IPS DF 4.7 (cell line): ENCODE data around the gene POU5F1.
"Not testable (repeated sequence)": the region's sequence is repeated elsewhere in the genome, so short reads cannot be mapped to it uniquely, and the experiment has no call there.

Experiments used
- DNase-seq: peaks from one replicate; pipeline ENCODE4 v3.0.0-alpha.2; 2013; ENCODE audit warnings: low spot score; ENCODE audit errors: extremely low read depth

The POU5F1 gene

DNA sequence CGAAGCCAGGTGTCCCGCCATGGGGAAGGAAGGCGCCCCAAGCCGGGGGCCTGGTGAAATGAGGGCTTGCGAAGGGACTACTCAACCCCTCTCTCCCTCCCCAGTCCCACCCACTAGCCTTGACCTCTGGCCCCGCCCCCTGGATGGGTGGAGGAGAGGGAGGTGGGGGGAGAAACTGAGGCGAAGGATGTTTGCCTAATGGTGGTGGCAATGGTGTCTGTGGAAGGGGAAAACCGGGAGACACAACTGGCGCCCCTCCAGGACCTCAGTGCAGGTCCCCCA lies at the start of gene POU5F1:
TSS of gene POU5F1 (minus strand) at position 83 of the 282 bp plus-strand sequence. CDS start at position 21, 62 bp downstream.
- no peak for DNase-seq

DNA sequence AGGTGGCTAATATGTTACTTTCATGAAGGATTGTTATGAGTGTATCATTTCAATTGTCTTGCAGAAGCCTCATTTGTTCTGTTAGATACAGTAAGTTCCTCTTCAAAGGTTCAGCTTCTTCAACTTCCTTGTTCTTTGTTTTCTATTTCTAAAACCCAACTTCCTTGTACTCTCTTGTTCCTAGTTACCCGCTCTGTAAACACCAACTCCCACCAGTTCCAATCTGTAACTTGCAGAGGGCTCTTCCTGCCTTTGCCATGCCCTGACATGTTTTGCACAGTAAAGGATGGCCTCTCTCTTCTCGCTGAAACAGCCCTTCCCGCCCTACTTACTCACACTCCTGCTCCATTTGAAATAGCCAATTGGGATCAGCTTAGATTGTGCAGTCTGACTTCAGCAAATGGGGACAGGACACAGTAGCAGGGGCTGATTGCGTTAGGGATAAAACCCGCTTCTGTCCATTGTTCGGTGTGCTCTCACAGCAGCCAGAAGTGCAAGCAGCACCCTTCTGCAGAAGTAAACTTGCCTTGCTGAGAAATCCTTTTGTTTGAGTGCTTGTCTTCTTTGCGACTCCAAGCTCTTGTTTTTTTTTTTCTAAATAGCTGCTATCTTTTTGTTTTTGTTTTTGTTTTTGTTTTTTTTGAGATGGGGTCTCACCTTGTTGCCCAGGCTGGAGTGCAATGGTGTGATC lies 45.9 kb upstream of the POU5F1 start:
- no peak for DNase-seq

DNA sequence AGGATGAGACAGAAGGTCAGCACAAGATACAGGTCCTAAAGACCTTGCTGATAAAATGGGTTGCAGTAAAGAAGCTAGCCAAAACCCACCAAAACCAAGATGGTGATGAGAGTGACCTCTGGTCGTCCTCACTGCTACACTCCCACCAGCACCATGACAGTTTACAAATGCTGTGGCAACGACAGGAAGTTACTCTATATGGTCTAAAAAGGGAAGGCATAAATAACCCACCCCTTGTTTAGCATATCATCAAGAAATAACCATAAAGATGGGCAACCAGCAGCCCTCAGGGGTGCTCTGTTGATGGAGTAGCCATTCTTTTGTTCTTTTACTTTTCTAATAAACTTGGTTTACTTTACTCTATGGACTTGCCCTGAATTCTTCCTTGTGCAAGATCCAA lies 44.7 kb upstream of the POU5F1 start:
- not testable (repeated sequence) for DNase-seq

DNA sequence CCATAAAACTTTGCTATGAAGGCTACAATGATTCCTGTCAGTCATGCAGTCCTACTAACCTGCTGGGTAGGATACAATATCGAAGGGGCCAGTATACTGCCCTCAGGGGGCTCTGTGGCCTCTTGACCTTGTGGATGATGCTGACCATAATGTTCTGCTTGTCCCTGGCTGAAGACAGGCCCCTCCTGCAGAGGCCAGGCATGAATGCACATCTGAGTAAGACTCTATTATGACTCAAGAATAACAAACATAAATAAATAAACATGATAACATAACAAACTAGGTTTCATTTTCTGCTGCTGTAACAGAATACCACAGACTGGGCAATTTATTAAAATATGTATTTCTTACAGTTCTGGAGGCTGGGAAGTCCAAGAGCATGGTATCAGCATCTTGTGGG lies 44.0 kb upstream of the POU5F1 start:
- no peak for DNase-seq

DNA sequence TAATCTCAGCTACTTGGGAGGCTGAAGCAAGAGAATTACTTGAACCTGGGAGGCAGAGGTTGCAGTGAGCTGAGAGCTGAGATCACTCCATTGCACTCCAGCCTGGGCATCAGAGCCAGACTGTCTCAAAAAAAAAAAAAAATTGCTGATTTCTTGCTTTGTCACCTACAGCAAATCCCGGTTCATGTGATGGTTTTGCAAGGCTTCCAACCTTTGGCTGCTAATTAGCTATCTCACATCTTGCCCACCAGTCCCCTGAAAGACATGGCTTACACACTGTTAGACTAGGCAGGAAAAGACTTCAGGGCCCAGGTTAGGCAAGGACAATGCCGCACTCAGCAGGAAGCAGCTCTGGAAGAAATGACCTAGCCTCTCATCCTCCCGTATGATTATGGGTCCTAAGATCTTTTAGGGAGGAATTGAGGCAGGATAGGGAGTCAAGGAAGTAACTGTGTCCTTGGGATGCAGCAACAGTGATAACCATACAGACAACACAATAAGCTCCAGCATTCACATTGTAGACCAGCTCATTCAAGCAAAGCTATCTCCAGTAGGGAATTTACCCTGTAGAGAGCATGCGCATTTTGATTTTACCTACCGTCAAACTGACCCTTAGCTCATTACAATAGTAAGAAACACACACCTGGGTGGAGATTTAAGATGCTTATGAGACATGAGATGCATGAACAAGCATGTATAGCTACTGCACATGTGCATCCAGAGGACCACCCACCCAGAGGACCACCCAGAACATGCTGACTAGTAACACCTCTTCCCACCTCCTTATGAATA lies 40.5 kb upstream of the POU5F1 start:
- DNase-seq = no peak

DNA sequence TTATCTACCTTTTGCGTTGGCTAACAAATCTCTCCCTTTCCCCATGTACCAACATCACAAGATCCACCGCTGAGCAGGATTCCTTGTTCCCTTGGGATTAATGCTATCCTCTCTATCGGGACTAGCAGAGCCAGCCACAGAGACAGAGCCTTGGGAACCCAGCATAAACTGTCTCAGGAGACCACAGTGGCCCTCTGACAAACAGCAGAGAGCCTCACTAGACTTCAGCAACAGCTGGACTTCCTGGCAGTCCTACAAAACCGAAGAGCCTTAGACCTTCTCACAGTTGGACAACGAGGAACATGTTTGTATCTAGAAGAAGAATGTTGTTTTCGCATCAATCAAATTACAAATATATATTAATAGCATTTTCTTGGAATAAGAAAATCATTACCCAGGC lies 39.6 kb upstream of the POU5F1 start:
- no peak for DNase-seq

DNA sequence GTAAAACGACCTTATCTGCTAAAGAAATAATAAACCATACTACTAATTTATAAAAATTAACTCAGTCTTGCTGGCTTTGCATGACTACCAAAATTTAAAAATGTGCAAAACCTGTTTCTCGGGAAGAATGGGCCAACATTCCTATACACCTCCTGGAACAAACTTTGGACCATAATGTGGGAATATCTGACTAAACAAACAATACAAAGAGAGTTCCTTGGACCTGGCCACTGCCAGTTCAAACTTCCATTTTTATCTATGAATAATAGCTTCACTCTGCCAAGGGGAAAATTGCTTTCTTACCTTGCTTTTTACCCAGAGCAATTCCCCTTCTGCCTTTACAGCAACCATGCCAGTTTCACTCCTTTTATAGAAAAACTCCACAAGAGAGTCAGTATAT lies 38.7 kb upstream of the POU5F1 start:
- no peak for DNase-seq

DNA sequence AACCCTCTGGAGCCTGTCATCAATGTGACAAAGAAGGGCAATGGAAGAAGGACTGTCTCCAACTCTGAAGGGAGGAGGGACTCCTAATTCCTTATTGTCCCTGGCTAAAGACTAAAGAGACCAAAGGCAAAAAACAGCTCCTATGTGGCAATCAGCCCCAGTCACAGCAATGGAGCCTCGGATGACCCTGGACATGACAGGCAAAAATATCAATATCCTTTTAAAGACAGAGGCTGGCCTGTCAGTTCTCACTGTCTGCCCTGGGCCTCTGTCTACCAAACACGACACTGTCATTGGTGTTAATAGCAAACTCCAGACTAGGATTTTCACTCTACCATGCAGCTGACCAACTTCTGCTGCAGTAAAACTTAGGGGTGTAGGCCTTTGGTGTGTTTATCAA lies 38.0 kb upstream of the POU5F1 start:
- no peak for DNase-seq

DNA sequence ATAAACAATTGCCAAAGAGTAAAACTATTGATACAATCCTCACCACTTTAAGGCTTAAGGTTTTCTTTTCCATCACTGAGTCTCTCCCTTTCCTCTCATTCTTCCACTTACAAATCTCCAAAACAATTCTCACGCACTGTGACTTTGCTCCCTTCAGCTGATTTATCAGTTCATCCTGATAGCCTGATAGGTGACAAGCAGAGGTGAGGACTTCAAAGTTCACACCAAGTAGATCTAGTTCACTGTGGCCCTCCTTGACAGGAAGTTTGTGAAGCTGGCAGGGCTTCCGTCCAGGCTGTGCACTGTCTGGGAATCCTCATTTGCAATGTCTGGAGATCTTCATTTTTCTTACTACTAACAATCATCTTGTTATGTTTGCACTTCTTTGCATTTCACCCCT lies 35.2 kb upstream of the POU5F1 start:
- no peak for DNase-seq

DNA sequence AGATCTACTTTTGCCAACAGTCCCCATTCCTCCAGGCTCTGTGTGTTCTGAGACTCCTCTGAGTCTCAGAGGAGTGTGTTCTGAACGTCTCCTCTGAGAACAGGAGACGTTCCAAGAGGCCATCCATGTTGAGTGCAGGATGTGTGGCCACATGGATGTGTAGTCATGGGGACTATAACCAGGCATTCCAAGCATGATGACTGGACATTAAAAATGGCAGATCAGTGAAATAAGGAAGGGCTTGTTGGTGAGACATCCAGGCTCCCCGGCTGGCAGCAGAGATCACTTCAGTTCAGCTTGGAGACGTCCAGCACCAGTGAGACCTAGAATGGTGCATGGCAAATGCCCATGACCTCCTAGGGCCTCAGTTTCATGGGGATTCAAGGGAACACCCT lies 34.3 kb upstream of the POU5F1 start:
- no peak for DNase-seq

DNA sequence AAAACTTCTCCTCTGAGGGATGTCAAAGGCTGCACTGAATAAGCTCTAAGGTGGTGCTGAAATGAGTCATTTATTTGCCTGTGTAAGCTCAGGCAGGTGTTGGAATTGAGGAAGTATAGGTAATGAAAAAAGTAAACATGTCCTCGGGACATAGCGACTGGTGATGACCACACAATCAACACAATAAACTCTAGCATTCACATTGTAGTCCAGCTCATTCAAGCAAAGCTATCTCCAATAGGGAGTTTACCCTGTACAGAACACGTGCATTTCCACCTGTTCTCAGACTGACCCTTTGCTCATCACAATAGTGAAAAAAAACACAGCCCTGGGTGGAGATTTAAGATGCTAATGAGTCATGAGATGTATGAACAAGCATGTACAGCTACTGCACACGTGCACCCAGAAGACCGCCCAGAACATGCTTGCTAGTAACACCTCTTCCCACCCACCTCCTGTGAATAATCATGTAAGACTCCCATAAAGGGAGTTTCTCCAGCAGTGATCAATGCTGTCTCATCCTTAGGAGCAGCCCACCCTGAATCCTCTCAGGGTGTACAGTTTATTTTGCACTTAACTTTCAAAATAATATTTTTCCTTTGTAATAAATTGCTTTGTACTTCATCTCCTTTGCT lies 33.0 kb upstream of the POU5F1 start:
- no peak for DNase-seq

DNA sequence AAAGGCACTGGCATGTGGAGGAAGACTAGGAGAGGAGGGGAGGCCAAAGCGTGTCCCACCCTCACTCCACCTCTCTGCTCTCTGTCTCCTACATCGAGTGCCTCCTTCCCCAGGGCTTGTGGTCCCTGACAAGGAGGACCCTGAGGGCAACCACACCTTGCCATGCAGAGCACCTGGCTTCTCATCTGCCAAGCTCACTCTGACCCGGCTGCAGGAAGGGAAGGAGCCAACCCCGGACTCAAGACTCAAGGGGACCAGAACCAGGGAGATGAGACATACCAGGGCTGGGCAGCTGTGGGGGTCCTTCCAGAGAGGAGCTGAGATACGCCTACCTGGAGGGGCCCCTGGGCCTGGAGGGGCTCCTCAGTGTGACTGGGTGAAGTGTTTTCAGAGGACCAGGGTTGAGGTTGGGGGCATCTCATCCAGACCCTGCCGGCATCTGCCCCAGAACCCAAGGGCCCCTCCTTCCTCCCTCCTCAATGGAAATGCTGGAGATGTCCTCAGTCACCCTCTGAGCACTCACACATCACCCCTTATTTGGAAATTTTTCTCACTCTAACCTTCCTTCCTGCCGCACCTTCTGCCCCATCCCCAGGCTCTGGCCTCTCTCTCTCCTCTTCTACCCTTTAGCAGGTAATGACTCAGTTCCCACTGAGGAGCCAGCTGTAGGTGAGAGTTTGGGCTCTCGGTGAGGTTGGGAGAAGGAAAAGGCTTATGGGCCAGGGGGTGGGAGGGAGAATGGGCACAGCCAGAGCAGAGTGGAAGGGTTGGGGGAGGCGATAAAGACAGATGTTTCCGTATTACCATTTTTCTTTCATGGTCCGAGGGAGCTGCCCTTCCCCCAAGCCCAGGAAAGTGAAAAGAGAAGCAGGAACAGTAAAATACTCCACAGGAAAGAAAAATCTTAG lies 32.0 kb upstream of the POU5F1 start:
- no peak for DNase-seq

DNA sequence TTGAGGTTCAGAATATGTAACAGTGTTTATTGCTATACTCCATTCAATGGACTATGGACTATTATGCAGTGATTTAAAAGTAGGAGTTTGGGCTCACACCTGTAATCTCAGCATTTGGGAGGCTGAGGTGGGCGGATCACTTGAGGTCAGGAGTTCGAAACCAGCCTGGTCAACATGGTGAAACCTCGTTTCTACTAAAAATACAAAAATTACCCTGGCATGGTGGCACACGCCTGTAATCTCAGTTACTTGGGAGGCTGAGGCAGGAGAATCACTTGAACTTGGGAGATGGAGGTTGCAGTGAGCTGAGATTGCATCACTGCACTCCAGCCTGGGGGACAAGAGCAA lies 28.6 kb upstream of the POU5F1 start:
- DNase-seq = not testable (repeated sequence)

DNA sequence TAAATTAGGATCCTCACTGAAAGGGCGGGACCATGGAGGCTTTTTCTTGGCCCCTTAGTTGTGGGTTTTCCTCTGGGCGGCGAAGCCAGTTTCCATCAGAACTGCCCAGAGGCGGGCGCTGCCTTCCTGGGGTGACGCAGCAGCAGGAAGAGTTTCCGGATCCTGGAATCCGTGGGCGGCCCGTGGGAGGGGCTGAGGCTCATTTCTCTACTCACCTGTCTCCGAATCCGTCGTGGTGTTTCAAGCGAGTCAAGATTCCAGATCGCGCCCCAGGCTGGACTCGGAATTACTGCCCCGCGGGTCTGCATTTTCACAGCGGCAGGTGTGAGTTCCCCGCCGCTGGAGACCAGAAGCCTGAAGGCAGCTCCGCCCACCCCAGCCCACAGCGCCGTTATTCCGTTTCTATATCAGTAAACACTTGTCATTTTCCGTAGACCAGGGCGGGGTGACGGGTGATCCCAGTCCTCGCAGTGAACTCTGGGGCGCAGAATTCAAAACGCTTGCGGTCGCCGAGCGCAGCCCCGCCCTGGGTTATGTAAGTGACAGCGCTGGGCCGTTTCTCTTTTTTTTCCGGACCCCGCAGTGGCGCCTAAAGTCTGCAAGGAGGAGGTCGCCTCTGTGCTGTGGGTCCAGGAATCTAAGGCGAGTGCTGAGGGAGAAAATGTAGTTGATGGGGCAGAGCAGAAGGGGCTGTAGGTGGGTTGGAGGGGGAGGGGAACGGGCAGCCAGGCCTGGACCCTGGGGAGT lies 27.2 kb upstream of the POU5F1 start:
- no peak for DNase-seq

DNA sequence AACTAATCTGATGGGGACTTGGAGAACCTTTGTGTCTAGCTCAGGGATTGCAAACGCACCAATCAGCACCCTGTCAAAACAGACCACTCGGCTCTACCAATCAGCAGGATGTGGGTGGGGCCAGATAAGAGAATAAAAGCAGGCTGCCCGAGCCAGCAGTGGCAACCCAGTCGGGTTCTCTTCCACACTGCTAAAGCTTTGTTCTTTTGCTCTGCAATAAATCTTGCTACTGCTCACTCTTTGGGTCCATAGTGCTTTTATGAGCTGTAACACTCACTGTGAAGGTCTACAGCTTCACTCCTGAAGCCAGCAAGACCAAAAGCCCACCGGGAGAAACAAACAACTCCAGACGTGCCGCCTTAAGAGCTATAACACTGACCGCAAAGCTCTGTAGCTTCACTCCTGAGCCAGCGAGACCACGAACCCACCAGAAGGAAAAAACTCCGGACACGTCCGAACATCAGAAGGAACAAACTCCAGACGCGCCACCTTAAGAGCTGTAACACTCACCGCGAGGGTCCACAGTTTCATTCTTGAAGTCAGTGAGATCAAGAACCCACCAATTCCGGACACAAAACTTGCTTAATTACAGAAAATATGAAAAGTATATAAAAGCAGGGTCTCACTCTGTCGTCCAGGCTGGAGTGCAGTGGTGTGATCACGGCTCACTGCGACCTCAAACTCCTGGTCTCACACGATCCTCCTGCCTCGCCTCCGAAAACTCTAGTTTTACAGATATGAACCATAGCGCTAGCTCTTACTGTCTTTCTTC lies 26.0 kb upstream of the POU5F1 start:
- DNase-seq = not testable (repeated sequence)

DNA sequence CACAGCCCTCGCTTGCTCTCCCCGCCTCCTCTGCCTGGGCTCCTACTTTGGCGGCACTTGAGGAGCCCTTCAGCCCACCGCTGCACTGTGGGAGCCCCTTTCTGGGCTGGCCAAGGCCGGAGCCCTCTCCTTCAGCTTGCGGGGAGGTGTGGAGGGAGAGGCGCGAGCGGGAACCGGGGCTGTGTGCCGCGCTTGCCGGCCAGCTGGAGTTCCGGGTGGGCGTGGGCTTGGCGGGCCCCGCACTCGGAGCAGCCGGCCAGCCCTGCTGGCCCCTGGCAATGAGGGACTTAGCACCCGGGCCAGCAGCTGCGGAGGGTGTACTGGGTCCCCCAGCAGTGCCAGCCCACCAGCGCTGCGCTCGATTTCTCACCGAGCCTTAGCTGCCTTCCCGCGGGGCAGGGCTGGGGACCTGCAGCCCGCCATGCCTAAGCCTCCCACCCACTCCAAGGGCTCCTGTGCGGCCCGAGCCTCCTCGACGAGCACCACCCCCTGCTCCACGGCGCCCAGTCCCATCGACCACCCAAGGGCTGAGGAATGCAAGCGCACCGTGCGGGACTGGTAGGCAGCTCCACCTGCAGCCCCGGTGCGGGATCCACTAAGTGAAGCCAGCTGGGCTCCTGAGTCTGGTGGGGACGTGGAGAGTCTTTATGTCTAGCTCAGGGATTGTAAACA lies 25.0 kb upstream of the POU5F1 start:
- DNase-seq = not testable (repeated sequence)

DNA sequence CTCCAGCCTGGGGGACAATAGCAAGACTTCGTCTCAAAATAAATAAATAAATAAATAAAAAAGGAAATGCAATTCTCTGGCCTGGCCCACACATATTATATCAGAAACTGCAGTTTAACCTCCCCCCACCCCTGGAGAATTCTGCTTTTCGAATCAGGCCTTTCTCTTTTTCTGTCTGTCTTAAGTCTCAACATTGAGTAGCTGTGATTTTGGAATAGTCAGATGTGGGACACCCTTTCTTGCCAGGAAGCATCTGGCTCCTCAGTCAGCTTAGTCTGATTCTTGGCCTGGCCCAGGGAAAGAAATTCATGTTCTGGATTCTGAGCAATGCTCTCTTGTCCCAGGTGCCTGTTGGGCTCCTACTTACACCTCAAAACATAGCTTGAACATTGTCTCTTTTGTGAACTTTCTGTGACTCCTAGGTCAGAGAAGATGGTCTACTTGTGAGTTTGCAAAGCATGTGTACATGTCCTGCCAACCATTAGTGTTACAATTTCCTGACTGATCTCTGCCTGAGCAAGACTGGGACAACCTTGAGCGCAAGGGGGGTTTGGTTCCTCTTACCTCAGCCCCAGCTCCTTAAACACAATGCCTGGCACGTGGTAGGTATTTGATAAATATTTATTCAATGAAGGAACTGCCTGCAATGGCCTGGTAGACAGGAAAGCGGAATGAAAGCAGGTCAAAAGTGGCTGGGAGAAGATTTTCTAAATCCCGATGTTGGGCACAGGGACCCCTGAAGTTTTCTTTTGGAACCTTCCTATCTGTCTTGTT lies 23.8 kb upstream of the POU5F1 start:
- no peak for DNase-seq

DNA sequence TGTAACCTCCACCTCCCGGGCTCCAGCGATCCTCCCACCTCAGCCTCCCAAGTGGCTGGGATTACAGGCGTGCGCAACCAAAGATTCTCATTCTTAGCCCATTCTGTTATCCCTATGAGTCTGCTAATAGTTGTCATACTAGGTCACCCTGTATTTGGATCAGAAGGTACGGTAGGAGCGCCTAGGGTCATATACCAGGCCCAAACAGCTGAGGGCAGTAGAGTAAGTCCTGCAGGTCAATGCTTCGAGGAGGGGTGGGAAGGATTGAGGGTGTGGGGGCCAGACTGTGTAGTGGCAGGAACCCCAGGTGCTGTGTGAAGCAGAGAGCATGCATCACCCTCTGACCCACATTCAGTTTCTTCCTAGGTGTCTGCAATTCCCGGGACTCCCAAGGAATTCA lies 22.7 kb upstream of the POU5F1 start:
- DNase-seq = no peak
